SK-N-SH treated with all-trans-retinoic acid at 6 μM for 48 hours (cell line): ENCODE data around the gene FHOD3.

Experiments
- ARNTL ChIP-seq: fragments of 450-650 bp; formaldehyde crosslinking; IDR thresholded peaks from 2 replicates; pipeline ENCODE4 v1.5.0; 2020; ENCODE audit warnings: low read depth, mild to moderate bottlenecking, moderate library complexity, borderline replicate concordance
- ESRRG ChIP-seq: fragments of 250-450 bp; sonication (Bioruptor Pico); IDR thresholded peaks from 2 replicates; pipeline ENCODE4 v1.6.1; 2021; ENCODE audit warnings: mild to moderate bottlenecking
- GLIS3 ChIP-seq: fragments of 250-450 bp; sonication (Bioruptor Pico); IDR thresholded peaks from 2 replicates; pipeline ENCODE4 v1.5.0; 2020; ENCODE audit warnings: mild to moderate bottlenecking, moderate library complexity
- ISL1 ChIP-seq: fragments of 250-450 bp; sonication (Bioruptor Pico); IDR thresholded peaks from 2 replicates; pipeline ENCODE4 v2.1.2; 2022; ENCODE audit warnings: mild to moderate bottlenecking, moderate library complexity
- PATZ1 ChIP-seq: fragments of 250-450 bp; sonication (Bioruptor Pico); IDR thresholded peaks from 2 replicates; pipeline ENCODE4 v1.8.0; 2020; ENCODE audit warnings: mild to moderate bottlenecking, moderate library complexity, borderline replicate concordance
- PPARA ChIP-seq: fragments of 250-450 bp; sonication (Bioruptor Pico); IDR thresholded peaks from 2 replicates; pipeline ENCODE4 v1.5.0; 2020; ENCODE audit warnings: mild to moderate bottlenecking, borderline replicate concordance
- RARB ChIP-seq: fragments of 250-450 bp; sonication (Bioruptor Pico); IDR thresholded peaks from 2 replicates; pipeline ENCODE4 v1.8.0; 2021; ENCODE audit warnings: mild to moderate bottlenecking, moderate library complexity
- ZC3H10 ChIP-seq: fragments of 250-450 bp; sonication (Bioruptor Pico); IDR thresholded peaks from 2 replicates; pipeline ENCODE4 v1.5.1; 2021; ENCODE audit warnings: mild to moderate bottlenecking, moderate library complexity
- ZFP30 ChIP-seq: fragments of 450-650 bp; formaldehyde crosslinking; IDR thresholded peaks from 2 replicates; pipeline ENCODE4 v1.5.0; 2022; ENCODE audit warnings: mild to moderate bottlenecking, moderate library complexity
- ZNF70 ChIP-seq: fragments of 450-650 bp; formaldehyde crosslinking; IDR thresholded peaks from 2 replicates; pipeline ENCODE4 v1.5.0; 2020; ENCODE audit warnings: mild to moderate bottlenecking, moderate library complexity
- ZNF8 ChIP-seq: fragments of 450-650 bp; formaldehyde crosslinking; IDR thresholded peaks from 2 replicates; pipeline ENCODE4 v1.5.0; 2020; ENCODE audit warnings: mild to moderate bottlenecking, moderate library complexity
- TF ChIP-seq, protein P1 (sequence below): fragments of 250-450 bp; sonication (Bioruptor Pico); IDR thresholded peaks from 2 replicates; pipeline ENCODE4 v1.8.0; 2021; ENCODE audit warnings: low read depth, mild to moderate bottlenecking, moderate library complexity, borderline replicate concordance

DNA sequence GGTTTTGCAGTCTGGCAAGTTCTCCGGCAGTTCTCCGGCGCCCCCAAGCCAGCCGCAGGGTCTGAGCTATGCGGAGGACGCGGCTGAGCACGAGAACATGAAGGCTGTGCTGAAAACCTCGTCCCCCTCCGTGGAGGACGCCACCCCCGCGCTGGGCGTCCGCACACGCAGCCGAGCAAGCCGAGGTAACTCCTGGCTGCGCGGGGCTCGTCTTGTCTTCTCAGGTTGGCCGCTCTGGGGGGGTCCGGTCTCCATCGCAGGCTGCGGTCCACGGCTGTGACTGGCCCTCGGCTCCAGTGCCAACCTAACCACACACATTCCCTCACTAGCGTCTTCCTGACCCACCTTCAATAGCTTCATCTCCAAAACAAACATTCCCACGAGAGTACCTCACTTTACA lies 463.1 kb downstream of the FHOD3 start:
- no peak for TF ChIP-seq PPARA (CRISPR knock-in tag)
- TF ChIP-seq PATZ1 (CRISPR knock-in tag), result no peak
- no peak for TF ChIP-seq ZFP30 (CRISPR knock-in tag)
- no peak for TF ChIP-seq ZNF70
- TF ChIP-seq, protein P1, sequence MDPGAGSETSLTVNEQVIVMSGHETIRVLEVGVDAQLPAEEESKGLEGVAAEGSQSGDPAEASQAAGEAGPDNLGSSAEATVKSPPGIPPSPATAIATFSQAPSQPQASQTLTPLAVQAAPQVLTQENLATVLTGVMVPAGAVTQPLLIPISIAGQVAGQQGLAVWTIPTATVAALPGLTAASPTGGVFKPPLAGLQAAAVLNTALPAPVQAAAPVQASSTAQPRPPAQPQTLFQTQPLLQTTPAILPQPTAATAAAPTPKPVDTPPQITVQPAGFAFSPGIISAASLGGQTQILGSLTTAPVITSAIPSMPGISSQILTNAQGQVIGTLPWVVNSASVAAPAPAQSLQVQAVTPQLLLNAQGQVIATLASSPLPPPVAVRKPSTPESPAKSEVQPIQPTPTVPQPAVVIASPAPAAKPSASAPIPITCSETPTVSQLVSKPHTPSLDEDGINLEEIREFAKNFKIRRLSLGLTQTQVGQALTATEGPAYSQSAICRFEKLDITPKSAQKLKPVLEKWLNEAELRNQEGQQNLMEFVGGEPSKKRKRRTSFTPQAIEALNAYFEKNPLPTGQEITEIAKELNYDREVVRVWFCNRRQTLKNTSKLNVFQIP (CRISPR knock-in tag), result no peak
- TF ChIP-seq RARB, result no peak
- TF ChIP-seq ARNTL (CRISPR knock-in tag), result no peak
- no peak for TF ChIP-seq ZC3H10 (CRISPR knock-in tag)
- no peak for TF ChIP-seq GLIS3 (CRISPR knock-in tag)
- no peak for TF ChIP-seq ESRRG
- no peak for TF ChIP-seq ZNF8 (CRISPR knock-in tag)
- no peak for TF ChIP-seq ISL1 (CRISPR knock-in tag)
